ENCODE data around the gene RPL28.

GRCh38 chr19:55358943-55359908, 26.5 kb upstream of the RPL28 start:
- TF ChIP-seq, protein P1, sequence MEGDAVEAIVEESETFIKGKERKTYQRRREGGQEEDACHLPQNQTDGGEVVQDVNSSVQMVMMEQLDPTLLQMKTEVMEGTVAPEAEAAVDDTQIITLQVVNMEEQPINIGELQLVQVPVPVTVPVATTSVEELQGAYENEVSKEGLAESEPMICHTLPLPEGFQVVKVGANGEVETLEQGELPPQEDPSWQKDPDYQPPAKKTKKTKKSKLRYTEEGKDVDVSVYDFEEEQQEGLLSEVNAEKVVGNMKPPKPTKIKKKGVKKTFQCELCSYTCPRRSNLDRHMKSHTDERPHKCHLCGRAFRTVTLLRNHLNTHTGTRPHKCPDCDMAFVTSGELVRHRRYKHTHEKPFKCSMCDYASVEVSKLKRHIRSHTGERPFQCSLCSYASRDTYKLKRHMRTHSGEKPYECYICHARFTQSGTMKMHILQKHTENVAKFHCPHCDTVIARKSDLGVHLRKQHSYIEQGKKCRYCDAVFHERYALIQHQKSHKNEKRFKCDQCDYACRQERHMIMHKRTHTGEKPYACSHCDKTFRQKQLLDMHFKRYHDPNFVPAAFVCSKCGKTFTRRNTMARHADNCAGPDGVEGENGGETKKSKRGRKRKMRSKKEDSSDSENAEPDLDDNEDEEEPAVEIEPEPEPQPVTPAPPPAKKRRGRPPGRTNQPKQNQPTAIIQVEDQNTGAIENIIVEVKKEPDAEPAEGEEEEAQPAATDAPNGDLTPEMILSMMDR (IDR thresholded peaks at IDR 0.05 in 2 of 3, conservative IDR thresholded peaks at IDR 0.05 in 1 of 3; ENCODE audit: control insufficient read depth in 2 of 3, extremely low read depth in 1 of 3, insufficient read depth in 1 of 3, low read depth in 3 of 3, low read length in 3 of 3): no peak
- no peak for TF ChIP-seq NFYB (IDR thresholded peaks at IDR 0.05; ENCODE audit: insufficient read depth, low read depth, low read length)
- TF ChIP-seq TARDBP (IDR thresholded peaks at IDR 0.05; ENCODE audit: borderline replicate concordance): no peak
- TF ChIP-seq BRCA1 (IDR thresholded peaks at IDR 0.05; ENCODE audit: low read depth, low read length): no peak
- no peak for TF ChIP-seq SPI1 (IDR thresholded peaks at IDR 0.05; ENCODE audit: borderline replicate concordance, insufficient read depth, low read depth, low read length)
- no peak for TF ChIP-seq RFX5 (IDR thresholded peaks at IDR 0.05; ENCODE audit: low read depth, low read length)
- TF ChIP-seq CHD4 (IDR thresholded peaks at IDR 0.05): no peak
- no peak for TF ChIP-seq SUPT20H (IDR thresholded peaks at IDR 0.05; ENCODE audit: borderline replicate concordance, control insufficient read depth, low read depth, low read length)
- TF ChIP-seq, protein P2, sequence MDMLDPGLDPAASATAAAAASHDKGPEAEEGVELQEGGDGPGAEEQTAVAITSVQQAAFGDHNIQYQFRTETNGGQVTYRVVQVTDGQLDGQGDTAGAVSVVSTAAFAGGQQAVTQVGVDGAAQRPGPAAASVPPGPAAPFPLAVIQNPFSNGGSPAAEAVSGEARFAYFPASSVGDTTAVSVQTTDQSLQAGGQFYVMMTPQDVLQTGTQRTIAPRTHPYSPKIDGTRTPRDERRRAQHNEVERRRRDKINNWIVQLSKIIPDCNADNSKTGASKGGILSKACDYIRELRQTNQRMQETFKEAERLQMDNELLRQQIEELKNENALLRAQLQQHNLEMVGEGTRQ (IDR thresholded peaks at IDR 0.05; ENCODE audit: borderline replicate concordance, low read depth, low read length): no peak
- no peak for TF ChIP-seq ZSCAN29 (IDR thresholded peaks at IDR 0.05)
- no peak for TF ChIP-seq RAD21 (IDR thresholded peaks at IDR 0.05; ENCODE audit: insufficient read depth, low read depth, low read length)
- TF ChIP-seq CREM (IDR thresholded peaks at IDR 0.05; ENCODE audit: low read depth): no peak
